HepG2 (cell line): ENCODE results near the gene MEIS1. TPM values are rescaled to one million over a fixed set of nuclear protein-coding genes. Genes with fewer than 3 reads are reported as not detected.

Source experiments
- ATAC-seq: fragments of 200-7000 bp; cut with Tn5 transposase; 3 replicates; pipeline ENCODE4 v1.9.1; 2020; ENCODE audit warnings: mild to moderate bottlenecking, moderate library complexity
- BruUV-seq: library from RNA; stranded (reverse); fragments of 400-500 nt; replicated peaks from 2 replicates; lab custom pipeline; 2021; lab: Mats Ljungman, UMichigan
- CTCF ChIA-PET: fragments of 300-600 bp; formaldehyde crosslinking; extraction: SDS; loops from one replicate; lab custom pipeline; 2021; ENCODE audit warnings: low total read pairs, inconsistent platforms, low intra/inter-chr PET ratio; lab: Yijun Ruan, JAX
- POLR2A ChIA-PET: fragments of 350-600 bp; sonication (Branson Sonifier 250); formaldehyde crosslinking; loops from one replicate; lab custom pipeline; 2020; ENCODE audit warnings: antibody characterized with exemption, inconsistent platforms; lab: Yijun Ruan, JAX
- DNase-seq: peaks from one replicate; pipeline ENCODE4 v3.0.0-alpha.2; 2015; ENCODE audit warnings: low spot score
- FAIRE-seq: peaks from 3 replicates; lab custom pipeline; 2011; peaks lifted over from hg19 to GRCh38; lab: Jason Lieb, UNC
- H2AFZ ChIP-seq: one replicate; pipeline ENCODE4 v1.6.1; 2011; ENCODE audit warnings: low read length, inconsistent platforms
- H3K27ac ChIP-seq: fragments of 300-600 bp; 3 replicates; pipeline ENCODE4 v1.8.0; 2011; ENCODE audit warnings: mixed run types, mild to moderate bottlenecking, mixed read lengths, low read length, inconsistent platforms; ENCODE audit not compliant: insufficient read depth; ENCODE audit errors: extremely low read length
- H3K27me3 ChIP-seq, 2 experiments: fragments of 200-600 bp in 1 of 2; 2 replicates in 1 of 2; 3 replicates in 1 of 2; pipeline versions ENCODE4 v1.6.0 to v1.8.0; 2011; ENCODE audit warnings: low read length in 2 of 2, mild to moderate bottlenecking in 2 of 2, moderate library complexity in 2 of 2, inconsistent platforms in 1 of 2; ENCODE audit not compliant: insufficient read depth in 2 of 2, control insufficient read depth in 1 of 2
- H3K36me3 ChIP-seq, 2 experiments: fragments of 200-600 bp in 1 of 2; replicated peaks in 1 of 2; 2 replicates in 1 of 2; 3 replicates in 1 of 2; pipeline versions ENCODE4 v1.5.1 to v1.8.0; 2011; ENCODE audit warnings: low read length in 2 of 2, inconsistent platforms in 1 of 2; ENCODE audit not compliant: insufficient read depth in 2 of 2, control insufficient read depth in 1 of 2
- H3K4me1 ChIP-seq: 2 replicates; pipeline ENCODE4 v1.5.1; 2012; ENCODE audit warnings: low read length, inconsistent platforms; ENCODE audit not compliant: insufficient read depth
- H3K4me2 ChIP-seq: 2 replicates; pipeline ENCODE4 v1.6.0; 2011; ENCODE audit warnings: low read depth, low read length, inconsistent platforms
- H3K4me3 ChIP-seq, 3 experiments: fragments of 200-600 bp in 1 of 3; sonication (generic), shearing (Covaris generic) in 1 of 3; replicated peaks in 1 of 3; 2 replicates each; pipeline ENCODE4 v1.5.1; 2011 to 2016; ENCODE audit warnings: low read length in 3 of 3, inconsistent platforms in 2 of 3, low read depth in 2 of 3, mild to moderate bottlenecking in 2 of 3, control low read depth in 1 of 3, mixed read lengths in 1 of 3; ENCODE audit not compliant: insufficient read depth in 1 of 3
- H3K79me2 ChIP-seq: one replicate; pipeline ENCODE4 v1.6.1; 2011; ENCODE audit warnings: low read length, inconsistent platforms; ENCODE audit not compliant: insufficient read depth
- H3K9ac ChIP-seq: 2 replicates; pipeline ENCODE4 v1.6.0; 2011; ENCODE audit warnings: mild to moderate bottlenecking, low read depth, low read length, inconsistent platforms; ENCODE audit not compliant: insufficient read depth
- H3K9me3 ChIP-seq: 2 replicates; pipeline ENCODE4 v1.5.1; 2012; ENCODE audit warnings: mild to moderate bottlenecking, low read length
- H4K20me1 ChIP-seq: 2 replicates; pipeline ENCODE4 v1.6.0; 2011; ENCODE audit warnings: inconsistent platforms, mild to moderate bottlenecking, low read length, moderate library complexity; ENCODE audit not compliant: insufficient read depth
- CHD2 ChIP-seq: IDR thresholded peaks from 2 replicates; pipeline ENCODE4 v1.6.1; 2011; ENCODE audit warnings: low read depth, low read length, improper control_type of control experiment
- FOXJ3 ChIP-seq: sonication (generic); formaldehyde crosslinking; IDR thresholded peaks from 2 replicates; pipeline ENCODE4 v1.4.0; 2020; ENCODE audit warnings: missing genetic modification reagents, mild to moderate bottlenecking, borderline replicate concordance
- PRDM15 ChIP-seq: sonication (generic); formaldehyde crosslinking; IDR thresholded peaks from 2 replicates; pipeline ENCODE4 v1.4.0; 2020; ENCODE audit warnings: missing genetic modification reagents
- SP1 ChIP-seq, 2 experiments: fragments of 450-650 bp in 1 of 2; sonication (generic) in 1 of 2; formaldehyde crosslinking in 1 of 2; IDR thresholded peaks; 2 replicates each; pipeline versions ENCODE4 v1.4.0 to v1.6.1; 2016 to 2020; ENCODE audit warnings: missing genetic modification reagents in 1 of 2
- SRF ChIP-seq: IDR thresholded peaks from 2 replicates; pipeline ENCODE4 v1.6.1; 2011; ENCODE audit warnings: mild to moderate bottlenecking, low read depth, low read length, moderate library complexity
- TP53 ChIP-seq: sonication (generic); formaldehyde crosslinking; conservative IDR thresholded peaks from 2 replicates; pipeline ENCODE4 v1.4.0; 2020; ENCODE audit warnings: missing genetic modification reagents
- ZBTB25 ChIP-seq: IDR thresholded peaks from 2 replicates; pipeline ENCODE4 v1.6.1; 2018; ENCODE audit warnings: missing genetic modification reagents
- WGBS: methylation state at CpG from one replicate; pipeline ENCODE4 v1.1.6; 2017; ENCODE audit warnings: low lambda C conversion rate; 5-methylcytosine and 5-hydroxymethylcytosine counted together
- in situ Hi-C: cut with HindIII; loops from 2 replicates; pipeline ENCODE4 v1.10.0; 2017; ENCODE audit warnings: low pct_unique_long_range_greater_than_20kb; ENCODE audit not compliant: extremely low pct_ligation_motif_present
- intact Hi-C: fragments of 100-400 bp; cut with micrococcal nuclease; formaldehyde crosslinking; loops from one replicate; pipeline ENCODE4 v1.10.0; 2022; ENCODE audit not compliant: unreplicated experiment
- polyA plus RNA-seq, 8 experiments: library from polyadenylated mRNA; depleted of rRNA in 3 of 8; stranded (reverse) in 7 of 8; unstranded in 1 of 8; fragments of >200 nt; fragmentation: Illumina TruSeq in 4 of 8; extraction: Trizol in 4 of 8; gene quantifications; 2 replicates each; pipeline versions ENCODE4 v1.2.1 to v1.2.3, GENCODE V29; 2011 to 2016; ENCODE audit warnings: low read depth in 4 of 8, missing spikeins in 1 of 8, mixed read lengths in 1 of 8; ENCODE audit not compliant: insufficient read depth in 1 of 8
- total RNA-seq, 5 experiments: library from RNA; depleted of rRNA; stranded (reverse); fragments of >200 nt; fragmentation: Illumina TruSeq; extraction: Trizol; gene quantifications; 2 replicates each; pipeline ENCODE4 v1.2.3, GENCODE V29; 2016; ENCODE audit warnings: low read depth in 1 of 5

Gene MEIS1
- total and polyA plus RNA-seq, 2 of the 13 experiments (the other 11 are each of a cell fraction or from before 2014, with no cell fraction given): 3.8 to 6.0 TPM

- Histone ChIP-seq H4K20me1 (no peaks in the 10 kb centered on the region), H3K27ac (no peak overlapping the region), H3K9ac (no peak overlapping the region), H3K4me3 (no peak overlapping the region), H3K36me3 (no peaks in the 10 kb centered on the region), H3K4me2 (no peak overlapping the region), H3K4me1 (no peaks in the 10 kb centered on the region), H3K27me3 (no peaks in the 10 kb centered on the region), H3K79me2 (no peaks in the 10 kb centered on the region), H2AFZ (no peak overlapping the region), H3K9me3 (no peaks in the 10 kb centered on the region)
- DNase-seq (no peak), FAIRE-seq (no peak), ATAC-seq (no peak)
- in situ Hi-C loops: no loop called here
- WGBS: 77% methylated on average over 6 of the region's 6 CpGs
- ChIA-PET CTCF (no interaction called here), POLR2A (no interaction called here)
- intact Hi-C loops: no loop called here
- BruUV-seq: no TSS peak
- TF ChIP-seq SP1 (IDR thresholded peaks at IDR 0.05): no peak
- no peak for TF ChIP-seq SP1 (CRISPR knock-in tag; IDR thresholded peaks at IDR 0.05)
- TF ChIP-seq CHD2: no peak
- no peak for TF ChIP-seq FOXJ3
- TF ChIP-seq PRDM15 (CRISPR knock-in tag): no peak
- no peak for TF ChIP-seq SRF
- no peak for TF ChIP-seq TP53
- TF ChIP-seq ZBTB25: no peak
Observed at GRCh38 chr2:66461664-66462500, 27.0 kb downstream of the MEIS1 start.
